Measurements from ENCODE around the gene CTF1. TPM values are rescaled to one million over a fixed set of nuclear protein-coding genes. Genes with fewer than 3 reads are reported as not detected.

CTF1 gene
- total RNA-seq, 1 donor from 2014 or later, result 0.62 TPM

DNA sequence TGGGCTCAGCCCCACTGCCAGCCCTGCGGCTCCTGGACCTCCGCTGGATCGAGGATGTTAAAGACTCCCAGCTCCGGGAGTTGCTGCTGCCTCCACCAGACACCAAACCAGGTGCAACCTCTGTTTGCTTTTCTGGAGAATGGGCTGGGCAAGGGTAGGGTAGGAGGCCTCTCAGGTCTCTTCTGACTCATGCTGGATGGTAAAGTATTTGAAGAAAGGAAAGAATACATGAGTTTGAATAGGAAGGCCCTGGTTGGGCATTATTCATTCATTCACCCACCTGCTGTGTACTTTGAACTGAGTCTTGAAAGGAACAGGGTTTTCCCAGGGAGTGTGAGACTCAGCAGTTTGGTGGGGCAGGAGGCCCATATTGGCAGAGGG is 46.0 kb downstream of the CTF1 start:
- TF ChIP-seq, protein P1, sequence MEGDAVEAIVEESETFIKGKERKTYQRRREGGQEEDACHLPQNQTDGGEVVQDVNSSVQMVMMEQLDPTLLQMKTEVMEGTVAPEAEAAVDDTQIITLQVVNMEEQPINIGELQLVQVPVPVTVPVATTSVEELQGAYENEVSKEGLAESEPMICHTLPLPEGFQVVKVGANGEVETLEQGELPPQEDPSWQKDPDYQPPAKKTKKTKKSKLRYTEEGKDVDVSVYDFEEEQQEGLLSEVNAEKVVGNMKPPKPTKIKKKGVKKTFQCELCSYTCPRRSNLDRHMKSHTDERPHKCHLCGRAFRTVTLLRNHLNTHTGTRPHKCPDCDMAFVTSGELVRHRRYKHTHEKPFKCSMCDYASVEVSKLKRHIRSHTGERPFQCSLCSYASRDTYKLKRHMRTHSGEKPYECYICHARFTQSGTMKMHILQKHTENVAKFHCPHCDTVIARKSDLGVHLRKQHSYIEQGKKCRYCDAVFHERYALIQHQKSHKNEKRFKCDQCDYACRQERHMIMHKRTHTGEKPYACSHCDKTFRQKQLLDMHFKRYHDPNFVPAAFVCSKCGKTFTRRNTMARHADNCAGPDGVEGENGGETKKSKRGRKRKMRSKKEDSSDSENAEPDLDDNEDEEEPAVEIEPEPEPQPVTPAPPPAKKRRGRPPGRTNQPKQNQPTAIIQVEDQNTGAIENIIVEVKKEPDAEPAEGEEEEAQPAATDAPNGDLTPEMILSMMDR (IDR thresholded peaks at IDR 0.05), result no peak
- ChIA-PET CTCF (interaction anchor here (0.9 to 4.2 kb wide), 9 partner anchors 8 to 136 kb away, joined by 3 to 40 read pairs (median 4); no protein-coding TSS in a partner anchor), POLR2A (interaction anchor here (0.6 to 1.7 kb wide), 5 partner anchors 40 to 504 kb away, joined by 3 to 6 read pairs (median 6); partner anchors contain the start of gene PHKG2)
- intact Hi-C loops (cut with micrococcal nuclease), result loop anchor here (1.0 kb wide), 3 partner anchors 8 to 98 kb away; no protein-coding TSS in a partner anchor
- peaks cover 12% of the 10 kb centered on the region for H3K36me3 Mint-ChIP-seq (ENCODE audit: low read depth)
- DNase-seq (no peak), ATAC-seq (ENCODE audit: low read depth) (no peak)
- H3K27me3 Mint-ChIP-seq, result no peaks in the 10 kb centered on the region
- H3K9me3 Mint-ChIP-seq, result no peaks in the 10 kb centered on the region
- no peak overlapping the region for H3K27ac Mint-ChIP-seq
- H3K4me1 Mint-ChIP-seq, result peaks cover 21% of the 10 kb centered on the region
- H3K4me3 Mint-ChIP-seq, result no peak overlapping the region

DNA sequence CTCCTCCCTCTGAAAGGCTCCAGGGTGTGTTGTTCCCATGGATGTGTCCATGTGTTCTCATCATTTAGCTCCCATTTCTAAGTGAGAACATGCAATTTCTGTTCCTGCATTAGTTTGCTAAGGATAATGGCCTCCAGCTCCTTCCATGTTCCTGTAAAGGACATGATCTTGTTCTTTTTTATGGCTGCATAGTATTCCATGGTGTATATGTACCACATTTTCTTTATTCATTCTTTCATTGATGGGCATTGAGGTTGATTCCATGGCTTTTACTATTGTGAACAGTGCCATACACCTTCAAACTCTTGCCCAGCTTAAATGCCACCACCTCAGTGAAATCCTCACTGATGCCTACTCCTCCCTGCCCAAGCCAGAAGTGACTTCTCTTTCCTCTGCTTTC is 47.9 kb downstream of the CTF1 start:
- no peaks in the 10 kb centered on the region for H3K9me3 Mint-ChIP-seq
- CTCF ChIA-PET, result interaction anchor here (0.6 kb wide), 1 partner anchor 214 kb away, joined by 3 read pairs; no protein-coding TSS in a partner anchor
- H3K27me3 Mint-ChIP-seq, result no peaks in the 10 kb centered on the region
- ATAC-seq (ENCODE audit: low read depth), result no peak
- intact Hi-C loops (cut with micrococcal nuclease), result no loop called here
- no peak overlapping the region for H3K27ac Mint-ChIP-seq
- TF ChIP-seq, protein P1 (IDR thresholded peaks at IDR 0.05), result no peak
- POLR2A ChIA-PET, result interaction anchor here (0.9 kb wide), 1 partner anchor 13 kb away, joined by 3 read pairs; the partner anchor contains the start of gene SETD1A
- H3K36me3 Mint-ChIP-seq (ENCODE audit: low read depth), result peaks cover 12% of the 10 kb centered on the region
- no peak for DNase-seq
- H3K4me1 Mint-ChIP-seq, result peaks cover 18% of the 10 kb centered on the region
- no peak overlapping the region for H3K4me3 Mint-ChIP-seq

DNA sequence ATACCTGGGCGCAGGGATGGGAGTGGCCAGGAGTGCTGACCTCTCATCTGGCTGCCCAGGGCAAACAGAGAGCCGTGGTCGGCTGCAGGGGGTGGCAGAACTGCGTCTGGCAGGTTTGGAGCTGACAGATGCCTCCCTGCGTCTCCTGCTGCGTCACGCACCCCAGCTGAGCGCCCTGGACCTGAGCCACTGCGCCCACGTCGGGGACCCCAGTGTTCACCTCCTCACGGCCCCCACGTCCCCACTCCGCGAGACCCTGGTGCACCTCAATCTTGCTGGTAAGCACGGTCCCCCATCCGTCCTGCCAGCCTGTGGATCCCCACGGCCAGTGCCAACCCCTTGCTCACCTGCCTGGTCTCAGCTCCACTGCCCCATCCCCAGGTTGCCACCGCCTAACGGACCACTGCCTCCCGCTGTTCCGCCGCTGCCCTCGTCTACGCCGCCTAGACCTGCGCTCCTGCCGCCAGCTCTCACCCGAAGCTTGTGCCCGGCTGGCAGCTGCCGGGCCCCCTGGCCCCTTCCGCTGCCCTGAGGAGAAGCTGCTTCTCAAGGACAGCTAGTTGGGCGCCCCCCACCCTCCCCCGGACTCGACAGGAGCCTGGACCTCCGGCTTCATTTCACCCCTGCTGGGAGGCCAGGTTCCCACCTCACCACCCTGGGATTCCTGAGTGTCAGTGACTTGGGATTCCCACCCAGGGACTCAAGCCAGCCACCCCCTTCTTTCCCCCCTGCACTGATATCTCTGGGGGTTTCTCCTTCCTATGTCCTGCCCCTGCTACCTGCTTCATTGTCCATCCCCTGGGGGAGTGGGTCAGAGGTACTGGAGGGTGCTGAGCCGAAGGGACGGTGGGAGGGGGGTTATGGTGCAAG is 50.5 kb downstream of the CTF1 start:
- ChIA-PET CTCF (no interaction called here), POLR2A (interaction anchor here (0.6 kb wide), 1 partner anchor 171 kb away, joined by 5 read pairs; the partner anchor contains the start of gene KAT8)
- TF ChIP-seq, protein P1 (IDR thresholded peaks at IDR 0.05), result no peak
- Mint-ChIP-seq H3K27ac (no peak overlapping the region), H3K9me3 (no peaks in the 10 kb centered on the region), H3K36me3 (ENCODE audit: low read depth) (peaks cover 18% of the 10 kb centered on the region), H3K4me1 (peaks cover 29% of the 10 kb centered on the region), H3K4me3 (no peak overlapping the region), H3K27me3 (no peaks in the 10 kb centered on the region)
- intact Hi-C loops (cut with micrococcal nuclease), result no loop called here
- DNase-seq (no peak), ATAC-seq (ENCODE audit: low read depth) (no peak)

DNA sequence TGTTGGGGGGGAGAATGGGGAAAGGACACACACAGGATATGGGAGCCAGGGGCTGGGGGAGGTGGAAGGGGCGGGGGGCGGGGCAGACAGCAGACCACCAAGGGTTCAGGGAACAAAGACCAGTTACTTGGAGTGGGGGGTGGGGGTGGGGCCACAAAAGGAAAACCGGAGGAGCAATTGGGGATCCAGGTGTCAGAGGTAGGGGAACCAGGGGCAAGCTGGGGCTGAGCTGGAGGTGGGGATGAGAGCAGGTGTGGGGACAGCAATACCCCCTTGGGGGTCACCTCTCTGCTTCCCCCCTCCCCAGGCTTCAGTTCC is 51.1 kb downstream of the CTF1 start:
- Mint-ChIP-seq H3K4me1 (peaks cover 24% of the 10 kb centered on the region), H3K9me3 (no peaks in the 10 kb centered on the region), H3K27me3 (no peaks in the 10 kb centered on the region), H3K36me3 (ENCODE audit: low read depth) (peaks cover 16% of the 10 kb centered on the region), H3K4me3 (no peak overlapping the region), H3K27ac (no peak overlapping the region)
- intact Hi-C loops (cut with micrococcal nuclease), result no loop called here
- TF ChIP-seq, protein P1 (IDR thresholded peaks at IDR 0.05), result no peak
- ATAC-seq (ENCODE audit: low read depth) (no peak), DNase-seq (no peak)
- CTCF ChIA-PET, result no interaction called here
- POLR2A ChIA-PET, result interaction anchor here (0.6 kb wide), 1 partner anchor 170 kb away, joined by 5 read pairs; the partner anchor contains the start of gene KAT8

Data from activated B cell treated with CpG ODN at 0.5 μM for 24 hours (primary cell).